ENCODE measurements around the gene CLDN34. TPM values are rescaled to one million over a fixed set of nuclear protein-coding genes. Genes with fewer than 3 reads are reported as not detected.

CLDN34 gene, protein sequence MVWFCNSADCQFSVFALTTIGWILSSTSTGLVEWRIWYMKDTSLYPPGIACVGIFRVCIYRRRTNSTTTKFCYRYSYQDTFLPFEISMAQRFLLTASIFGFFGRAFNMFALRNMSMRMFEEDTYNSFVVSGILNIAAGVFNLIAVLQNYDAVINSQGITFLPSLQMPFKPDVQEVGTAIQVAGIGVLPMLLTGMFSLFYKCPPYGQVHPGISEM
- 4.6 TPM for total RNA-seq

DNA sequence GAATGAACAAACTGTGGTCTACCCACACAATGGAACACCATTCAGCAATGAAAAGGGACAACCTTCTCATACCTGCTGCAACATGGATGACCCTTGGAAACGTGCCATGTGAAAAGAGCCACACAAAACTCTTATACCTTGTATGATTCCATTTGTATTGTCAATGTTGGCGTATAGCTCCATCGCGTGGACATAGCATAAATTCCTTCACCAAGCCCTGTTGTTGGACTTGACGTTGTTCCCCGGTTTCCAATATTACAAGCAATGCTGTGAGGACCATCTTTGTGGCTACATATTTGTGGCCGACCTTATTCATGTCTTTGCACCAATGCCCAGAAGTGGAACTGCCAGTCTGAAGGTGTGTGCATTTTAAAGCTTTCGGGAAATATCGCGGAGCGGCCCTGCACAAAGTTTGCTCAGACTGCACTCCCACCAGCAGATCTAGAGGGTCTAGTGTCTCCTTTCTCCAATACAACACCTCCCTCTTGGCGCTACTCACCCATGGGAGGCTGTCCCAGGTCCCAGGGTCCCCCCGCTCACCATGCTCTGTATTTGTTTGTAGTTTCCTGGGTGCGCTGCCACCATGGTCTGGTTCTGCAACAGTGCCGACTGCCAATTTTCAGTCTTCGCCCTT, at the start of gene CLDN34:
TSS of gene CLDN34 (plus strand) at position 584 of the 634 bp plus-strand sequence. CDS start at position 584, 0 bp downstream.
- DNase-seq (ENCODE audit: low spot score) = no peak

DNA sequence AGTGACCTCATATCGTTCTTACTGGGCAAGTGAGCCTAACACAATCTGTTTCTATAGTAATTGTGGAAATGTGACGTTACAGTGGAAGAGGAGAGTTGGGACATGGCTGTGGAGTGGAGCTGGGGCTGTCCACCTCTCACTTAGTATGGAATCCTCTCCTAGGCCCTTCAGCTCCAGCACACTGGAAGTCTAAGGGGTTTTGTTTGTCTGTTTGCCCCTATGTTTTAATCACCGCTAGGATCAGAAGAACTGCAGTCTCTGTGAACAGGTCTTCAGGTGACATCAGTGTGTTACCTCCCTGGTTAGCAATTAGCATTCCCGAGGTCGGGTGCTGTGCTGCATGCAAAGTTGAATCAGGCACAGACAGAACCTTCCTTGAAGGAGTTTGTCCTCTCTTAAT, 49.3 kb upstream of the CLDN34 start:
- no peak for DNase-seq (ENCODE audit: low spot score)

GRCh38 chrX:9919632-9920172, 47.5 kb upstream of the CLDN34 start:
- DNase-seq (ENCODE audit: low spot score) = no peak

- DNase-seq (ENCODE audit: low spot score) = no peak
Measured at GRCh38 chrX:9921407-9921806, 45.8 kb upstream of the CLDN34 start.

DNA sequence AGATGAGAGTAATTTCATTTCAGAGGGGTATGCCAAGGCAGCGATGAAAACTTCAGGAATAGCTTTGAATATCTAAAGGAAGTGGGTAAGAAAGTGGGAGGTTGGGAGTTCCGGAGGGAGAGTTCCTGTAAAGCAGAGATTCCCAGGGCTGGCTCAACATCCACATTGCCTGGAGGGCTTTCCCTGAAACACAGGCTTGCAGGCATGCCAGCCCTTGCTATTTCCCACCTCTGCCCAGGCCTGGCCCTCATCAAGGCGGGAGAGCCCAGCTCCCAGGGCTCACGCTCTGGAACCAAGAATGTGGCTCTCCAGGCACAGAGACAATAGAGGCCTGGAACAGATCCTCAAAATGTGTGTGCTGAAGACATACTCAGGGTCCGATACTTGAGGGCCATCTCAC, 43.8 kb upstream of the CLDN34 start:
- DNase-seq (ENCODE audit: low spot score) = no peak

DNA sequence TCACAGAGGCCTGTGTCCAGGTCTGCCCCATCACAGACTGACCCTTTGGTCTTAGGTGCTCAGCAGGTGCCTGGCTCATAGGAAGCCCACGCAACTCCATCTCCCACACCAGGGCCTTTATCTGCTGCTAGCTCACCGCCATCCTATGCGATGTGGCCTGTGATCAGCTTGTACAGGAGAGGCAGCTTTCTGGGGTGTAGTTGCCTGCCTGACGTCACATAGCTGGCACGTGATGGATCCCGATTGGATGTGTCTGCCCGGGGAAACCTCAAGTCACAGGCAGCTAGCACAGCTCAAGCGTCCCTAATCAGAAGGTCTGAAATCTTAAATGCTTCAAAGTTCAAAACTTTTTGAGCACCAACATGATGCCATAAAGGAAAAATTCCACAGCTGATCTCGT, 41.2 kb upstream of the CLDN34 start:
- no peak for DNase-seq (ENCODE audit: low spot score)

- DNase-seq (ENCODE audit: low spot score) = no peak
Measured at GRCh38 chrX:9927698-9928482, 39.3 kb upstream of the CLDN34 start.

DNA sequence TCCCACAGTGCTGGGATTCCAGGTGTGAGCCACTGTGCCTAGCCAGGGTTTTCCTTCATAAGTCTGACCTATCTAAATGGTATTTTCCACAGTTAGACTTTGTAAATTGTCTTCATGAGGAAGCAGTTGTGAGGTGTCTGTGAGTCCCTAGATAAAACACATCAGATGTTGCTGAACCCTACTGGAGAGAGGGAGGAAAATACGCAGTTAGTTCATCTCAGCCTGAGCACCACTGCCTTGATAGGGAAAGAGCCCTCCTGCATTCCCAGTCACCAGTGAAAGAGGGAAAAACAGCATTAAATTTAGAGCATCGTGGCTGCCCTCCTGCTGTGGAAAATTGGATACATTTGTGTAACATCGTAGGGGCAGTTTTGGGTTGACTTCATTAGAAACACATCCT, 31.7 kb upstream of the CLDN34 start:
- no peak for DNase-seq (ENCODE audit: low spot score)

DNA sequence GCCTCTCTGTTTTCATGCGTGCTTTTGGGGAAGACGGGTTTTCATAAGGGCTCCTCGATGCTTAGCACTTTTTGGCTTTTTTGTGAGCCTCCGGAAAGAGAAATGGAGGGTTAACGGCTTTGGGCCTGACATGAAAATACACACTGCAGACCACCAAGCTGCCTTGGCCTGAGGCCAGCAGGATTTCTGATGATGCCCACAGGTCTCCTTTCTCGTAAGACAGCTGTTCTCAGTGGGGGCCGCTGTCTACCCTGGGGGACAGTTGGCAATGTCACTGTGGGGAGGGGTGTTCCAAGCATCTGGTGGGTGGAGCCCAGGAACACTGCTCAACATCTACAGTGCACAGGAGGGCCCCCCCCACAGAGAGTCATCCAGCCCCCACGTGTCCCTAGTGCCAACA, 29.4 kb upstream of the CLDN34 start:
- DNase-seq (ENCODE audit: low spot score) = no peak

- DNase-seq (ENCODE audit: low spot score) = no peak
Measured at GRCh38 chrX:9938516-9938915, 28.6 kb upstream of the CLDN34 start.

DNA sequence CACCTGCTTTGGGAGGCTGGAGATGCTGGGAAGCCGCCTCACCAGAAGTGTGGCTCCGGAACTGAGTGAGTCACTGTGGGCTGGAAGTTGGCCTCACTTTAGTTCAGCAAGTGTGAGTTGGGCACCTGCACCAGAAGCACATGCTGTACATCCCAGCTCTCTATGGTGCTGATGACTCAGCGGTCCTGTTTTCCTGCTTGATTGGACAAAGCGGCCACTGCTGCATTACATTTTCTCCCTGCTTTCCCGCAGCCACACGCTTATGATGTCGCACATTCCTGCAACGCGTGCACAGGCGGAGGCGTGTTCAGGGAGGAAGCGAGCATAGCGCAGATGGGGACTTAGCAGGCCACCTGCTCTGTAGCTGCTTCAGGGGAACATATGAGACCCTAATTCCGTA, 26.7 kb upstream of the CLDN34 start:
- DNase-seq (ENCODE audit: low spot score) = no peak

GRCh38 chrX:9942086-9942485, 25.1 kb upstream of the CLDN34 start:
- no peak for DNase-seq (ENCODE audit: low spot score)

- no peak for DNase-seq (ENCODE audit: low spot score)
Measured at GRCh38 chrX:9943420-9943819, 23.7 kb upstream of the CLDN34 start.

DNA sequence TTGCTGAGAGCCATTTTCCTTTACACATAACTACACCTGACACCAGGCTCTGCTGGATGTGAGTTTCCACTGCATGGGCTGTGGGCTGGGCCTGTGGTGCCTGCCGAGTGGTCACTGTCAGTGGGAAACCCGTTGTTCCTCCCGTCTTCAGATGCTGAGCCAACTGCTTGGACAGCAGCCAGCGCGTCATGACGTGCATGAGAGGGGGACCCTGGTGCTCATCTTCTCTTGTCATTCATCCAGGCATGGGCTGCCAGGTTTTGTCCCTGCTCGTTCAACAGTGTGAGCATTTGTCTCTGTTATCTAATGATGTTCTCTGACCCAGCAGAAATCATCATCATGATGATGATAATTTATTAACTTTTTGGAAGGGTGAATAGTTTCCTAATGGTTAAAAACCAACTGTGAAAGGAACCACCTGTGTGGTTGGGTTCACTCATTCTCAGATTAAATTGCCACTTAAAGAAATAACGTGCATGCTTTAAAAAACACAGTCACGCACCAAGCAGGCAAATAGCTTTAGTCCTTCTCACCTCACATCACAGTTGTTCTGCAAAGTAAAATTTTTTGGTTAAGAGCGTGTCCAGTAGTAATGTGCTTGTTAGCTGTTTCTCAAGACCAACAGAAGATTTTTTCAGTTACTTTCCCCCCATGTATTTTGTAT, 19.9 kb upstream of the CLDN34 start:
- no peak for DNase-seq (ENCODE audit: low spot score)

DNA sequence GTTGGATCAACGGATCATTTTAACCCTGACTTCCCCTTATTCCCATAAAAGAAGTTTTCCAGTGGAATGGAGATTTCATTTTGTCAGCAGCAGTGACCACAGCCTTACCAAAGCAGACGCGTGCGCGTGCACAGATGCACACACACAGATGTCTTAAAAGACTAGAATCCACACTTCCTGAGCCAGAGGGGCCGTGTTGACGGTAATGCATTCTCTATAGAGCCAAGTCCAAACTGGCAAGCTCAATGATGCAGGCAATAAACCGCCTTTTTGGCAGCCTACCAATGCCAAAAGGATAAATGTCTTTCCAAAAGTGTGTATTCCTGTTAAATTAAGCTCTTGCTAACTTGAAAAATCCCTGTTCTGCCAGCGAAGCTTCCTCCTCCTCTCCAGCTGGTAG, 18.8 kb upstream of the CLDN34 start:
- DNase-seq (ENCODE audit: low spot score) = no peak

DNA sequence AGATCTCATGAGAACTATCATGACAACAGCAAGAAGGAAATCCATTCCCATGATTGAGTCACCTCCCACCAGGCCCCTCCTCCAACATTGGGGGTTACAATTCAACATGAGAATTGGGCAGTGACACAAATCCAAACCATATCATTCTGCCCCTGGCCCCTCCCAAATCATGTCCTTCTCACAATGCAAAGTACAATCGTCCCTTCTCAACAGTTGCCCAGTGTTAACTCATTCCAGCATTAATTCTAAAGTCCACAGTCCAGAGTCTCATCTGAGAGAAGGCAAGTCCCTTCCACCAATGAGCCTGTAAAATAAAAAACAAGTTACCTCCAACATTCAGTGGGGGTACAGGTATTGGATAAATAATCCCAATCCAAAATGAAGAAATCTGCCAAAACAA, 14.9 kb upstream of the CLDN34 start:
- DNase-seq (ENCODE audit: low spot score) = no peak

GRCh38 chrX:9953396-9953795, 13.8 kb upstream of the CLDN34 start:
- no peak for DNase-seq (ENCODE audit: low spot score)

GRCh38 chrX:9955506-9955905, 11.7 kb upstream of the CLDN34 start:
- no peak for DNase-seq (ENCODE audit: low spot score)

- no peak for DNase-seq (ENCODE audit: low spot score)
Measured at GRCh38 chrX:9957743-9958142, 9.4 kb upstream of the CLDN34 start.

DNA sequence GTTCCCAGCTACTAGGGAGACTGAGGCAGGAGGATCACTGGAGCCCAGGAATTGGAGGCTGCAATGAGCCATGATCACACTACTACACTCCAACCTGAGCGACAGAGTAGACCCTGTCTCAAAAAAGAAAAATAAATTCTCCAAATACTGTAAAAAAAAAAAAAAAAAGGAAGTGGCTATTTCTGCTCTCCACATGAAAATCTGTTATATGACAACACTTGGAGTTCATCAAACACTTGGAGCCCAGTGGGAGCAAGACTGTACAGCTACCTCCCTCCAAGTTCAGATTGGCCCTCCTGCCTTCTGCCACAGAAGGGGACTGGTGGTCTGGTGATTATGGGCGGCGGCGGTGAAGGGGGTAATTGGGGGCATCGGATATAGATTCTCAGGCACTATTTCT, 9.0 kb upstream of the CLDN34 start:
- no peak for DNase-seq (ENCODE audit: low spot score)

DNA sequence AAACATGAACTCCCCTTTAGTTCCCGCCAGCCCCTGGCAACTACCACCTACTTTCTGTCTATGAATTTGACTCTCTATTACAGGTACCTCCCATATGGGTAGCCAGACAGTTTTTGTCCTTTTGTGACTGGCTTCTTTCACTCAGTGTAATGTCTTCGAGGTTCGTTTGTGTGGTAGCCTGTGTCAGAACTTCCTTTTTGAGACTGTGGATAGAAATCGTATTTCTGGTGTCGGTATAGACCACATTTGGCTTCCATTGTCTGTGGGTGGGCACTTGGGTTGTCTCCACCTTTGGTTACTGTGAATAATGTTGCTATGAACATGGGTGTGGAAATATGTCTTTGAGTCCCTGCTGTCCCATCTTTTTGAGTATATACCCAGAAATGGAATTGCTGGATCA, 5.4 kb upstream of the CLDN34 start:
- no peak for DNase-seq (ENCODE audit: low spot score)

- no peak for DNase-seq (ENCODE audit: low spot score)
Measured at GRCh38 chrX:9977635-9978034, 10.5 kb downstream of the CLDN34 start.

All from ureter (tissue), 1 donor.